COR-L47 (cell line): ENCODE results near the gene PNMA6E.

ENCODE experiments used
- DNase-seq: peaks from one replicate; lab custom pipeline; 2025; lab: John Stamatoyannopoulos, UW

Gene PNMA6E

DNA sequence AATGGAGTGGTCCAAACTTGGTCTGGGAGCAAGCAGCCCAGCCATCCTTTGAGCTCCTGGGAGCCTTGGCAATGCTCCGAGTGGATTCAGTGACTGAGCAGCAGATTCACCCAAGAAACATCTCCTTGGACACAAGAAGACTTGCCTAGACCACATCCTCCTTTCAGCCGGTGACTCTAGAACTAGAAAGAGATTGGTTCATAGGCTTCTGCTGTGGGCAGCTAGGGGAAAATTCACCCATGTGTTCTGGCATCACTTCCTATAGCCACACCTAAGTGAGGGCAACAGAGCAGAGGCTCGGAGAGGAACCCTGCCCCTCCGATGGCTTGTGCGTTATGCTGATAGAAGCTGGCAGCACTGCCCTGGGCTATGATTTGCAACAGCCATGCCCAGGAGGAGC lies 51.2 kb downstream of the PNMA6E start:
- DNase-seq: no peak

DNA sequence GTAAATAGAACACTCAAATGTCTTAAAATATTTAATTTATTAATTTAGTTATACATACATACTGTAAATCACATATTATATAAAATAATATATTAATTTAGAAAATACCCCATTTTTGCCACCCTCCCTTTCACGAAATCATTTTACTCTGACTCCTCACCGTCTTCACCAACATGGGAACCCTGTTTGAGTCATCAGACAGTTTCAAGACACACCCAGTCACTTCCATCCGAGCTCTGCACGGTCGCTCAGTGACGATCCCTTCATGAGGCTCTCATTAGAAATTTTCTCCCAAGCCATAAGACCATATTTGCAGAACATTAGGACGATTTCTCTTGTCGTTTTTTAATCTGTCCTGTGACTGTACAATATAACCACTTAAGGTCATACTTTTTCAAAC lies 52.7 kb downstream of the PNMA6E start:
- DNase-seq: no peak

DNA sequence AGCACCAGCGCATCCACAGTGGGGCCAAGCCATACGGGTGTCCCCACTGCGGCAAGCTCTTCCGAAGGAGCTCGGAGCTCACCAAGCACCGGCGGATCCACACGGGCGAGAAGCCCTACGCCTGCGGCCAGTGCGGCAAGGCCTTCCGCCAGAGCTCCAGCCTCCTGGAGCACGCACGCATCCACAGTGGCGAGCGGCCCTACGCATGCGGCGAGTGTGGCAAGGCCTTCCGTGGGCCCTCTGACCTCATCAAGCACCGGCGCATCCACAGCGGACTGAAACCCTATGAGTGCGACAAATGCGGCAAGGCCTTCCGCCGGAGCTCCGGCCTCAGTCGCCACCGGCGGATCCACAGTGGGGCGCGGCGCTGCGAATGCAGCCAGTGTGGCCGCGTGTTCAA lies 53.6 kb downstream of the PNMA6E start:
- DNase-seq: no peak
